Ovary (tissue), 9 donors: ENCODE data around the gene CTIF. TPM values are rescaled to one million over a fixed set of nuclear protein-coding genes. Genes with fewer than 3 reads are reported as not detected.

Source experiments
- DNase-seq, 5 donors: peaks; one replicate each; pipeline ENCODE4 v3.0.0-alpha.2; 2019 to 2020
- H3K27ac ChIP-seq, 2 donors: fragments of 200-600 bp; one replicate each; pipeline versions ENCODE4 v1.5.1 to v1.8.0; 2019 to 2022
- H3K27me3 ChIP-seq: fragments of 200-600 bp; one replicate; pipeline ENCODE4 v1.8.0; 2022
- H3K36me3 ChIP-seq: fragments of 200-600 bp; sonication (generic); one replicate; pipeline ENCODE4 v1.5.1; 2019
- H3K4me1 ChIP-seq: one replicate; pipeline ENCODE4 v1.8.1; 2013; ENCODE audit warnings: mild to moderate bottlenecking, moderate library complexity; ENCODE audit not compliant: insufficient read depth
- H3K4me3 ChIP-seq: fragments of 200-600 bp; sonication (generic); one replicate; pipeline ENCODE4 v1.5.1; 2017
- H3K9me3 ChIP-seq, 2 donors: fragments of 200-600 bp in 1 of 2; sonication (generic) in 1 of 2; one replicate each; pipeline versions ENCODE4 v1.5.1 to v1.8.1; 2013 to 2019; ENCODE audit warnings: mild to moderate bottlenecking in 1 of 2, moderate library complexity in 1 of 2
- CTCF ChIP-seq, 3 donors: fragments of 450-650 bp in 2 of 3; fragments of 200-600 bp in 1 of 3; IDR thresholded peaks; one replicate each; pipeline versions ENCODE4 v1.5.1 to v1.8.0; 2016 to 2022; ENCODE audit warnings: antibody characterized with exemption in 3 of 3, mild to moderate bottlenecking in 1 of 3
- EP300 ChIP-seq: sonication (generic); formaldehyde crosslinking; IDR thresholded peaks from one replicate; pipeline ENCODE4 v1.6.1; 2017; ENCODE audit warnings: antibody characterized with exemption
- POLR2A ChIP-seq: fragments of 450-650 bp; IDR thresholded peaks from one replicate; pipeline ENCODE4 v1.6.1; 2017; ENCODE audit warnings: antibody characterized with exemption, mild to moderate bottlenecking, moderate library complexity
- WGBS, 3 donors: extraction: QIAGEN DNeasy Blood & Tissue Kit in 1 of 3; methylation state at CpG; one replicate each; pipeline versions ENCODE4 v1.1.5 to v1.1.7; 2013 to 2017; 5-methylcytosine and 5-hydroxymethylcytosine counted together
- intact Hi-C, 4 donors: fragments of 100-400 bp; cut with DNase I; formaldehyde crosslinking; loops; one replicate each; pipeline versions ENCODE4 v1.11.0 to v1.15.1; 2022 to 2023
- polyA plus RNA-seq, 2 donors: library from polyadenylated mRNA; stranded (reverse); fragments of 200-250 nt in 1 of 2; fragments of 350-450 nt in 1 of 2; fragmentation: Illumina TruSeq in 1 of 2; extraction: RNeasy Lipid Tissue Mini Kit (QIAGEN cat#74804) in 1 of 2; gene quantifications; one replicate each; pipeline ENCODE4 v1.2.3, GENCODE V29; 2013 to 2014
- total RNA-seq, 7 donors: library from RNA; depleted of rRNA in 2 of 7; stranded (reverse); fragments of >200 nt in 2 of 7; fragmentation: NEBNext Ultra II Directional in 3 of 7; extraction: Animal tissue kit (Norgen Biotek cat#: 25700) in 3 of 7; gene quantifications; one replicate each; pipeline versions ENCODE4 v1.1.0 to v1.2.4, GENCODE V29; 2016 to 2023
- donor health status: DM: no; HTN: no; CAD: no; lungs with moderate emphysema.
- donor health status: DM: no; HTN: no; CAD: no.
- donor health status: Bipolar disorder and iron deficiency.
- donor health status: DM: yes; HTN: yes; CAD: no.
- donor health status: DM: no; HTN: no; CAD: no.
- donor health status: DM: yes; HTN: yes; CAD: no.

CTIF gene
- total and polyA plus RNA-seq, 9 donors = 18.5 to 94.1 (median 75.2) TPM

DNA sequence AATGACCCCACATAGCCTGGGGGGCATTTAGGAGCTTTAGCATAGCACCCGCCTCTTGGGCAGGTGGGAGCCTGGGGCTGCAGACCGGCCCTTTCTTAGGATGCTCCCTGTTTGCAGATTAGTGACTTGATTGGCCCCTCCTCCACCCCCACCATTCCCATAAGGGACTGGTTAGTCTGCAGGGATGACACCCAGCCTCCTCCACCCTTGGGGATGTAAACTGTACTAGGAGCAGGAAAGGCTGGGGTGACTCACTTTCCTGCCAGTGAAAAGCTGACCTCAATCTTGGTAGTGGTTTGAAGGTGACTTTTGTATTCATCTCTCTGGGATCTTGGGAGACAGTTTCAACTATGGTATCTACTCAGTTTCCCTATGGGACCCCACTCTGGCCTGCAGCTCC is 24.2 kb downstream of the CTIF start:
- H3K27ac ChIP-seq = no peak overlapping the region
- intact Hi-C loops = no loop called here
- peaks cover 9% of the 10 kb centered on the region for H3K4me1 ChIP-seq
- 81 to 97% (median 89%) methylated on average over 2 of the region's 2 CpGs for WGBS, 3 donors
- TF ChIP-seq EP300 = no peak
- TF ChIP-seq POLR2A = no peak
- no peak for TF ChIP-seq CTCF (IDR thresholded peaks at IDR 0.05)
- no peak overlapping the region for H3K4me3 ChIP-seq
- H3K36me3 ChIP-seq = no peaks in the 10 kb centered on the region
- no peaks in the 10 kb centered on the region for H3K9me3 ChIP-seq
- no peaks in the 10 kb centered on the region for H3K27me3 ChIP-seq
- DNase-seq = no peak

DNA sequence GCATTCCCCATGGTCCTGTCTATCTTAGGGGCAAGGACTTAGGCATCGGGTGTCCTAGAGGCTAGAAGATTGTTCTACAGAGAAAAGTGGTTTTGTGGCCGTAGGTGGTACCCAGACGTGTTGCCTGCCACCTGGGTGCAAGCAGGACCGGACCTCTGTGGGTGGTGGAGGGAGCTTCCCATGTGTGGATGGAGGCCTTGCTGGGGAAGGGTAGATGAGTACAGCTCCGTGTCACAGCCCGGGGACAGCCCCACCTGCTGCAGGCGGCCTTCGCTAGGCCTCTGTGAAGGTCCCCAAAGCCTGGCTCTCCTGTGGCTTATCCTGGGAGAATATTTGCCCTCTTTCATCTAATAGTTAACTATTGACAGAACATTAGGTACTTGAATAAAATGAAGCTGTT is 25.3 kb downstream of the CTIF start:
- H3K4me1 ChIP-seq = peaks cover 9% of the 10 kb centered on the region
- H3K27me3 ChIP-seq = no peaks in the 10 kb centered on the region
- no peak overlapping the region for H3K27ac ChIP-seq
- no peaks in the 10 kb centered on the region for H3K9me3 ChIP-seq
- no peak overlapping the region for H3K4me3 ChIP-seq
- no peak for DNase-seq
- intact Hi-C loops = no loop called here
- WGBS, 3 donors = 93 to 95% (median 93%) methylated on average over 8 of the region's 8 CpGs
- TF ChIP-seq EP300 (no peak), CTCF (IDR thresholded peaks at IDR 0.05) (no peak), POLR2A (no peak)
- no peaks in the 10 kb centered on the region for H3K36me3 ChIP-seq

DNA sequence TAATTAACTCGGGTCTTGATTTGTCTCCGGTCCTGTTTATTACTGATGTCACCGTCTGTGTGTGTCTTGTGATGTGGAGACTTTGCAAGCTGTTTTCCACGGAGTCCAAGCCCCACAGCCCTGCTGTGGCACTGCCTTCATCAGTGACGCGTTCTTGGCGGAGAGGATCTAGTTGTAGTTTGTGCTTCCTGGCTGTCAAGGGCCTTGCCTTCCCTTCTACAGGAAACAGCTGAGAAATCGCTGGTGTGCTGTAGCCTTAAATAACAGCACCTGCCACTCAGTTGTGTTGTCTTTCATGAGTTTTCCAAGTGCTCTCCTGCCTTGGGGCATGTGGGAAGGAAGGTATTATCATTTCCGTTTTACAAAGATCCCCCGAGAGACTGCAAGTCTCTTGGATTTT is 26.3 kb downstream of the CTIF start:
- DNase-seq = no peak
- no peak overlapping the region for H3K4me3 ChIP-seq
- WGBS, 3 donors = 74 to 80% (median 74%) methylated on average over 10 of the region's 10 CpGs
- no peak overlapping the region for H3K27ac ChIP-seq
- TF ChIP-seq EP300 (no peak), CTCF (IDR thresholded peaks at IDR 0.05) (no peak), POLR2A (no peak)
- no peaks in the 10 kb centered on the region for H3K36me3 ChIP-seq
- intact Hi-C loops = no loop called here
- no peaks in the 10 kb centered on the region for H3K9me3 ChIP-seq
- H3K4me1 ChIP-seq = peaks cover 9% of the 10 kb centered on the region
- H3K27me3 ChIP-seq = no peaks in the 10 kb centered on the region

DNA sequence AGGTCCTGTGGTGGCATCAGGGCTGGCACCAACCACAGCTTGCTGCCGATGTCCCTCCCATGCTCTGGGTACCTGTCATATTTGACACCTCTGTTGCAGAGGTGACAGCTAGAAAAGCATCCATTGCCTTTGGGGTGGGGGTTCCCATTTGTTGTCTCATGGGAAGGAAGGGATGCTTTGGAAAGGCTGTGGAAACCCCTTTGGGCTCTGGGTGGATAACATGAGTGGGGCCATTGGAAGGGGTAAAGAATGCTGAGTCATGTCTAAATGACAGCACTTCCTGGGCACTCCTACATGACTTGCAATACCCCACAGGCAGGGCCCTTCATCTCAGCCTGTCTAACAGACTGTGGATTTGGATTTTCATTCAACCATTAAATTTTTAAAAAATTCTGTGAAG is 27.8 kb downstream of the CTIF start:
- 80 to 92% (median 85%) methylated on average over 1 of the region's 1 CpG for WGBS, 3 donors
- intact Hi-C loops = no loop called here

More for the DNA sequence above, 27.8 kb downstream of the CTIF start:
- TF ChIP-seq POLR2A = no peak
- TF ChIP-seq CTCF (IDR thresholded peaks at IDR 0.05) = no peak
- no peak for TF ChIP-seq EP300
- no peak for DNase-seq
- no peak overlapping the region for H3K4me3 ChIP-seq
- no peaks in the 10 kb centered on the region for H3K27me3 ChIP-seq
- H3K27ac ChIP-seq = no peak overlapping the region
- no peaks in the 10 kb centered on the region for H3K36me3 ChIP-seq
- no peaks in the 10 kb centered on the region for H3K9me3 ChIP-seq
- peaks cover 7% of the 10 kb centered on the region for H3K4me1 ChIP-seq
